Mesenchymal stem cell (in vitro differentiated cells and primary cell): ENCODE measurements around the gene PDE8B.
A peak's percentile ranks its signal among the peaks of the same experiment; 100 is the strongest.

Source experiments
- DNase-seq: peaks from one replicate; pipeline ENCODE4 v3.0.0-alpha.2; 2013
- H2AFZ ChIP-seq: one replicate; pipeline ENCODE4 v1.6.1; 2013; ENCODE audit warnings: low read depth, mild to moderate bottlenecking, control low read depth, inconsistent platforms, low read length, moderate library complexity
- H2AK5ac ChIP-seq: 2 replicates; pipeline ENCODE4 v1.6.1; 2013; ENCODE audit warnings: low read length, moderate library complexity, mild to moderate bottlenecking, inconsistent platforms; ENCODE audit not compliant: severe bottlenecking
- H2BK120ac ChIP-seq: one replicate; pipeline ENCODE4 v1.6.1; 2013; ENCODE audit warnings: low read depth, mild to moderate bottlenecking, inconsistent platforms, low read length, moderate library complexity
- H2BK12ac ChIP-seq, 2 experiments: one replicate each; pipeline ENCODE4 v1.6.1; 2013; ENCODE audit warnings: inconsistent platforms in 2 of 2, low read length in 2 of 2, mild to moderate bottlenecking in 2 of 2, moderate library complexity in 2 of 2, control low read depth in 1 of 2
- H2BK15ac ChIP-seq: one replicate; pipeline ENCODE4 v1.6.1; 2013; ENCODE audit warnings: mild to moderate bottlenecking, low read depth, inconsistent platforms; ENCODE audit not compliant: poor library complexity, severe bottlenecking
- H2BK5ac ChIP-seq: 2 replicates; pipeline ENCODE4 v1.6.1; 2013; ENCODE audit warnings: low read depth, mild to moderate bottlenecking, low read length, control low read depth, inconsistent platforms; ENCODE audit not compliant: poor library complexity, severe bottlenecking
- H3K14ac ChIP-seq, 2 experiments: one replicate each; pipeline ENCODE4 v1.6.1; 2013; ENCODE audit warnings: inconsistent platforms in 2 of 2, low read length in 2 of 2, control low read depth in 1 of 2, mild to moderate bottlenecking in 1 of 2, moderate library complexity in 1 of 2
- H3K18ac ChIP-seq, 2 experiments: one replicate each; pipeline ENCODE4 v1.6.1; 2013; ENCODE audit warnings: inconsistent platforms in 2 of 2, low read length in 2 of 2, control low read depth in 1 of 2, low read depth in 1 of 2, mild to moderate bottlenecking in 1 of 2
- H3K23ac ChIP-seq, 2 experiments: one replicate each; pipeline ENCODE4 v1.6.1; 2013; ENCODE audit warnings: inconsistent platforms in 2 of 2, low read length in 2 of 2, mild to moderate bottlenecking in 2 of 2, moderate library complexity in 2 of 2, control low read depth in 1 of 2
- H3K27ac ChIP-seq: 2 replicates; pipeline ENCODE4 v1.5.1; 2013; ENCODE audit warnings: mild to moderate bottlenecking, moderate library complexity, low read length, control low read depth, inconsistent platforms; ENCODE audit not compliant: poor library complexity, severe bottlenecking
- H3K27me3 ChIP-seq, 2 experiments: 2 replicates each; pipeline versions ENCODE4 v1.6.1 to v1.7.0; 2013; ENCODE audit warnings: low read length in 2 of 2, mild to moderate bottlenecking in 2 of 2, moderate library complexity in 2 of 2, control low read depth in 1 of 2, inconsistent platforms in 1 of 2; ENCODE audit not compliant: control insufficient read depth in 1 of 2, insufficient read depth in 1 of 2
- H3K36me3 ChIP-seq, 2 experiments: 2 replicates each; pipeline versions ENCODE4 v1.6.1 to v1.7.0; 2013; ENCODE audit warnings: low read length in 2 of 2, control low read depth in 1 of 2, inconsistent platforms in 1 of 2, low read depth in 1 of 2, mild to moderate bottlenecking in 1 of 2; ENCODE audit not compliant: insufficient read depth in 2 of 2, control insufficient read depth in 1 of 2
- H3K4ac ChIP-seq, 2 experiments: one replicate each; pipeline ENCODE4 v1.6.1; 2013; ENCODE audit warnings: inconsistent platforms in 2 of 2, low read length in 2 of 2, mild to moderate bottlenecking in 2 of 2, moderate library complexity in 2 of 2, control low read depth in 1 of 2, low read depth in 1 of 2
- H3K4me1 ChIP-seq: 2 replicates; pipeline ENCODE4 v1.6.1; 2013; ENCODE audit warnings: low read depth, low read length, control low read depth; ENCODE audit not compliant: control insufficient read depth, insufficient read depth
- H3K4me2 ChIP-seq: 2 replicates; pipeline ENCODE4 v1.6.1; 2013; ENCODE audit warnings: low read length, mild to moderate bottlenecking, inconsistent platforms; ENCODE audit not compliant: poor library complexity, severe bottlenecking
- H3K4me3 ChIP-seq, 2 experiments: 2 replicates each; pipeline versions ENCODE4 v1.5.1 to v1.7.0; 2013; ENCODE audit warnings: low read length in 2 of 2, mild to moderate bottlenecking in 2 of 2, control low read depth in 1 of 2, low read depth in 1 of 2; ENCODE audit not compliant: insufficient read depth in 1 of 2
- H3K79me1 ChIP-seq: replicated peaks from 2 replicates; pipeline ENCODE4 v1.6.1; 2013; ENCODE audit warnings: mild to moderate bottlenecking, control low read depth, low read length, inconsistent platforms; ENCODE audit not compliant: poor library complexity, severe bottlenecking
- H3K9ac ChIP-seq: 2 replicates; pipeline ENCODE4 v1.7.0; 2013; ENCODE audit warnings: mild to moderate bottlenecking, low read length, moderate library complexity
- H3K9me3 ChIP-seq: 2 replicates; pipeline ENCODE4 v1.7.0; 2013; ENCODE audit warnings: mild to moderate bottlenecking, low read length; ENCODE audit not compliant: control insufficient read depth
- H4K8ac ChIP-seq: one replicate; pipeline ENCODE4 v1.6.1; 2013; ENCODE audit warnings: inconsistent platforms, mild to moderate bottlenecking, low read length, moderate library complexity
- H4K91ac ChIP-seq: one replicate; pipeline ENCODE4 v1.6.1; 2013; ENCODE audit warnings: mild to moderate bottlenecking, low read length, inconsistent platforms
- WGBS: methylation state at CpG from one replicate; pipeline ENCODE4 v1.1.7; 2013; ENCODE audit warnings: mixed read lengths; 5-methylcytosine and 5-hydroxymethylcytosine counted together

PDE8B gene

DNA sequence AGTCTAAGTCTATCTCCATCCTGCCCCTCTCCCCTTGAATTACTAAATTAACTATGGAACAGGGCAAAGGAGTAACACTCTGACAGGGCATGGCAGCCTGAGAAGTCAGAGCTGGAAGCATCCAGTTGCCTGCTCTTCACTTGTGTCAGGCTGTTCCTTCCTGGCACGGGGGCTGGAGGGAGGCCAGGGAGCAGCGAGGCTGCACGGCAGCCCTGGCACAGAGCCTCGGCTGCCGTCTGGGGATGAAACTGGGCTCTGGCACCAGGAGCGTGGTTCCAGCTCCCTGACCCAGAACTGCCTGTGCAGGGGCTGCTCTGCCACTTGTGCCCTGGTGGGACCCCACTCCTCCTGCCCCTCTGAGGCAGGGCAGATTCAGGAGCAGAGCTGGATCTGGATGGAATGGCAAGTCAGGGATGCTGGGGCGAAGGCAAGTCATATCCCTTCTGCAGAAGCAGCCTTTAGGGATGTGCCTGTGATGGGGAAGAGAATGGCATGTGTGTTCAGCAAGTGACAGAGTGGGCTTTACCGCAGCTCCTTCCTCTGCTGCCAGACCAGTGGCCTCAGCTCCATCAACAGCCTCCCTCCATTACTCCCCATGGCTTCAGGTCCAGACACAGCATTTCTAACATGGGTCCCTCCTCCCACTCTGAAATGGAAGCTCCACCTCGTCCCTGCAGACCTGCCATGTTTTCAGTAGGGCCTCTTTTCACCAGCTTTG, 42.2 kb upstream of the PDE8B start:
- H2AFZ ChIP-seq: no peak overlapping the region
- H2BK5ac ChIP-seq: no peak overlapping the region
- peaks cover 5 to 31% of the 10 kb centered on the region in 2 experiments for H3K27me3 ChIP-seq
- no peak overlapping the region for H2AK5ac ChIP-seq
- H2BK120ac ChIP-seq: no peak overlapping the region
- no peak overlapping the region for H2BK15ac ChIP-seq
- peak overlapping the region in 1 of 2 experiments; percentile 50 for H3K4me3 ChIP-seq
- peak overlapping the region in 1 of 2 experiments; percentile 76 for H3K14ac ChIP-seq
- H3K23ac ChIP-seq: no peak overlapping the region
- no peaks in the 10 kb centered on the region for H3K79me1 ChIP-seq
- no peak overlapping the region for H3K27ac ChIP-seq
- peak overlapping the region; percentile 77 for H3K9ac ChIP-seq
- no peak overlapping the region for H3K4ac ChIP-seq
- H3K4me2 ChIP-seq: no peak overlapping the region
- H3K9me3 ChIP-seq: no peaks in the 10 kb centered on the region
- H3K18ac ChIP-seq: no peak overlapping the region
- H4K8ac ChIP-seq: no peak overlapping the region
- no peaks in the 10 kb centered on the region for H3K36me3 ChIP-seq
- no peak overlapping the region for H4K91ac ChIP-seq
- DNase-seq: no peak
- H3K4me1 ChIP-seq: peaks cover 11% of the 10 kb centered on the region
- WGBS: 91% methylated on average over 9 of the region's 9 CpGs
- H2BK12ac ChIP-seq: peak overlapping the region in 1 of 2 experiments; percentile 10

DNA sequence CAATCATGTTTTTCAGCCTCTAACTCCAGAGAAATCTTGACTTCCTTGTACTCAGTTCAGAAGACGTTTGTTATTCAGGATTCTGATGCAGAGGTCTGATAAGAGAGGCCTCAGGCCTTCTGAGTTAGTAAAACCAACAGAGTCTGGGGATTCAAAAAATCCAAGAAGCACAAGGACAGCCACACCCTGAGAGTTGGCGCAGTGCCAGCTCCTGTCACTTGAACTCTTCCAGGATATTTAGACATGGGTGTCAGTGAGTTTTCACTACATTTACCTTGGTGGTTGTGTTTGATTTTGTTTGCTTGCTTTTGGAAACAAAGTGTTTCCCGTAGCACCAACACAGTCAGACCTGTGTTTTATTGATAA, 41.6 kb upstream of the PDE8B start:
- no peak overlapping the region for H3K27ac ChIP-seq
- no peak overlapping the region for H3K4me2 ChIP-seq
- H3K4me1 ChIP-seq: peaks cover 11% of the 10 kb centered on the region
- H2BK5ac ChIP-seq: no peak overlapping the region
- no peak for DNase-seq
- H3K27me3 ChIP-seq: peaks cover 8 to 33% of the 10 kb centered on the region in 2 experiments
- H3K4me3 ChIP-seq: no peak overlapping the region
- H4K91ac ChIP-seq: no peak overlapping the region
- H3K79me1 ChIP-seq: no peaks in the 10 kb centered on the region
- no peaks in the 10 kb centered on the region for H3K36me3 ChIP-seq
- H3K9me3 ChIP-seq: no peaks in the 10 kb centered on the region
- H2AFZ ChIP-seq: no peak overlapping the region
- no peak overlapping the region for H3K23ac ChIP-seq
- WGBS: 78% methylated on average over 3 of the region's 3 CpGs
- no peak overlapping the region for H4K8ac ChIP-seq
- H2BK15ac ChIP-seq: no peak overlapping the region
- H3K4ac ChIP-seq: no peak overlapping the region
- H2BK120ac ChIP-seq: no peak overlapping the region
- no peak overlapping the region for H2AK5ac ChIP-seq
- H3K18ac ChIP-seq: no peak overlapping the region
- H3K14ac ChIP-seq: no peak overlapping the region
- H2BK12ac ChIP-seq: no peak overlapping the region
- no peak overlapping the region for H3K9ac ChIP-seq

DNA sequence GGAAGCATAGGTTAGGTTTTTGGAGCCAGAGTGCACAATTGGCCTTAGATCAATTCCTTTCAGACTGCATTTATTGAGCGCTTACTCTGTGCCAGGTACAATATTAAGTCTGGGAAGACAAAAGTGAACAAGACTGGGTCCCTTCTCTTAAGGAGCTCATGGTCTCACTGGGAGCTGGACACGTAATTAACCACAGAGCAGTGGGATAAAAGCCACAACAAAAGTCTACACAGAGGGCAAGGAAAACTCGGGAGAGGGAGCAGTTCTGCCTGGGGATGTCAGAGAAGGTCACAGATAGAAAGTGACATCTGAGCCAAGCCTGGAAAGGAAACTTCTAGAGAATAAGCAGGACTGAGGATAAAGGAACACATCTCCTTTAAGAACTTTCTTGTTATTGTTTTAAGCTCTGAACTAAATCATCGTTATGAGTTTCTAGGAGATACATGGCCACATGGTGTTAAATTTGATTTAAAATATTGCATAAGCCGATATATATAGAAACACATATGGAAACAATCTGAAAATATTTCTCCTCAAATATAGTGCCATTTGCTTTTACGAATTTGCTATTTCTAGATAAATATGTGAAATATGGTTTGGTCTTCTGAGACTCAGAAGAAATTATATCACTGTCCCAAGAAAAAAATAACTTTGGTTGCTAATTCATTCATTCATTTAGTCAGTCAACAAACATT, 40.1 kb upstream of the PDE8B start:
- no peak overlapping the region for H3K4me2 ChIP-seq
- WGBS: 81% methylated on average over 3 of the region's 6 CpGs
- no peaks in the 10 kb centered on the region for H3K9me3 ChIP-seq

DNA sequence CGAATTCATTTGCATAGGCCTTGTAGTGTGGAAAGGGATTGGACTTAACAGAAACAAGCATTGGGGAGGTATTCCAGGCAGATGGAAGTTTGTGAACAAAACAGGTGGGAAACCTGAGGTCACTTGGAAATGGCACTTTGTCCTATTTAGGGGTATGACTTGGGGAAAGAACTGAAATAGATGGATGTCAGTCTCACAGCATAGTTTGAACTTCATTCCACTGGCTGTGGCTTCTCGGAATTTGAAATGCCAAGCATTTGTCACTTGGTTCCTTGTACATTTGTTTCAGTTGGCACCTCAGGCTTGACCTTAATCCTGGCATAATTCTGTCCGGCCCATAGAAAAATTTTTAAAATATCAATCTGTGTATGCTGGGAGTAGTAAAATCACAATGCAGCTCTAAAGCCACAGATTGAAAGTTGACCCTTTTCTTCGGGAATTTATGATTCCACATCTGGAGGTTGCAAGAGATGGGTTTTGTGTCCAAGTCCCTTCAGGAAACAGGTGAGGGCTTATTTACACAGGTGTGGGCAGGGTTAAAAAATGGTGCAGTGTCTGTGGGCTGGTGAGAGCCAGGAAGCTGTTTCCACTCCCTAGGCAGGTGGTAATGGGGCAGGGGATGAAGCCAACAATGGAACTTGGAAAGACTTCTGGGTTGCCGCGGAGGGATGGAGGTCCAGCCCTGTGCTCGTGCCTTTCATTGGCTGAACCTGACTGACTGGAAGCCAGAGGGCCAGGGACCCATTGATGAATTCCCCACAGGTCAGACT, 39.2 kb upstream of the PDE8B start:
- Histone ChIP-seq H4K8ac (no peak overlapping the region), H4K91ac (no peak overlapping the region), H2BK12ac (no peak overlapping the region), H2BK5ac (no peak overlapping the region), H2AFZ (no peak overlapping the region), H3K9ac (no peak overlapping the region), H2BK15ac (no peak overlapping the region), H2BK120ac (no peak overlapping the region), H3K27ac (no peak overlapping the region), H3K27me3 (peaks cover 26 to 53% of the 10 kb centered on the region in 2 experiments), H3K4me1 (peaks cover 11% of the 10 kb centered on the region), H3K4me3 (no peak overlapping the region), H3K23ac (no peak overlapping the region), H2AK5ac (no peak overlapping the region), H3K36me3 (no peaks in the 10 kb centered on the region), H3K18ac (no peak overlapping the region), H3K79me1 (no peaks in the 10 kb centered on the region), H3K9me3 (no peaks in the 10 kb centered on the region), H3K14ac (no peak overlapping the region), H3K4ac (no peak overlapping the region), H3K4me2 (no peak overlapping the region)
- WGBS: 87% methylated on average over 7 of the region's 7 CpGs
- DNase-seq: no peak

More for the DNA sequence above, 40.1 kb upstream of the PDE8B start:
- Histone ChIP-seq H3K23ac (no peak overlapping the region), H2BK15ac (no peak overlapping the region), H4K91ac (no peak overlapping the region), H3K27ac (no peak overlapping the region), H3K4me3 (no peak overlapping the region), H3K4ac (no peak overlapping the region), H2BK5ac (no peak overlapping the region), H3K79me1 (no peaks in the 10 kb centered on the region), H3K27me3 (peaks cover 20 to 45% of the 10 kb centered on the region in 2 experiments), H3K4me1 (peaks cover 11% of the 10 kb centered on the region), H2BK12ac (no peak overlapping the region), H2AK5ac (no peak overlapping the region), H3K9ac (no peak overlapping the region), H3K14ac (no peak overlapping the region), H2BK120ac (no peak overlapping the region), H4K8ac (no peak overlapping the region), H2AFZ (no peak overlapping the region), H3K36me3 (no peaks in the 10 kb centered on the region), H3K18ac (no peak overlapping the region)
- no peak for DNase-seq
